HepG2 (cell line): ENCODE measurements around the gene FBH1. TPM values are rescaled to one million over a fixed set of nuclear protein-coding genes. Genes with fewer than 3 reads are reported as not detected.

Experiments used
- ATAC-seq: fragments of 200-7000 bp; cut with Tn5 transposase; 3 replicates; pipeline ENCODE4 v1.9.1; 2020; ENCODE audit warnings: mild to moderate bottlenecking, moderate library complexity
- BruUV-seq: library from RNA; stranded (reverse); fragments of 400-500 nt; replicated peaks from 2 replicates; lab custom pipeline; 2021; lab: Mats Ljungman, UMichigan
- CTCF ChIA-PET: fragments of 300-600 bp; formaldehyde crosslinking; extraction: SDS; loops from one replicate; lab custom pipeline; 2021; ENCODE audit warnings: low total read pairs, inconsistent platforms, low intra/inter-chr PET ratio; lab: Yijun Ruan, JAX
- POLR2A ChIA-PET: fragments of 350-600 bp; sonication (Branson Sonifier 250); formaldehyde crosslinking; loops from one replicate; lab custom pipeline; 2020; ENCODE audit warnings: antibody characterized with exemption, inconsistent platforms; lab: Yijun Ruan, JAX
- DNase-seq: peaks from one replicate; pipeline ENCODE4 v3.0.0-alpha.2; 2015; ENCODE audit warnings: low spot score
- FAIRE-seq: peaks from 3 replicates; lab custom pipeline; 2011; peaks lifted over from hg19 to GRCh38; lab: Jason Lieb, UNC
- H2AFZ ChIP-seq: one replicate; pipeline ENCODE4 v1.6.1; 2011; ENCODE audit warnings: low read length, inconsistent platforms
- H3K27ac ChIP-seq: fragments of 300-600 bp; 3 replicates; pipeline ENCODE4 v1.8.0; 2011; ENCODE audit warnings: mixed run types, mild to moderate bottlenecking, mixed read lengths, low read length, inconsistent platforms; ENCODE audit not compliant: insufficient read depth; ENCODE audit errors: extremely low read length
- H3K27me3 ChIP-seq, 2 experiments: fragments of 200-600 bp in 1 of 2; 2 replicates in 1 of 2; 3 replicates in 1 of 2; pipeline versions ENCODE4 v1.6.0 to v1.8.0; 2011; ENCODE audit warnings: low read length in 2 of 2, mild to moderate bottlenecking in 2 of 2, moderate library complexity in 2 of 2, inconsistent platforms in 1 of 2; ENCODE audit not compliant: insufficient read depth in 2 of 2, control insufficient read depth in 1 of 2
- H3K36me3 ChIP-seq, 2 experiments: fragments of 200-600 bp in 1 of 2; replicated peaks in 1 of 2; 2 replicates in 1 of 2; 3 replicates in 1 of 2; pipeline versions ENCODE4 v1.5.1 to v1.8.0; 2011; ENCODE audit warnings: low read length in 2 of 2, inconsistent platforms in 1 of 2; ENCODE audit not compliant: insufficient read depth in 2 of 2, control insufficient read depth in 1 of 2
- H3K4me1 ChIP-seq: 2 replicates; pipeline ENCODE4 v1.5.1; 2012; ENCODE audit warnings: low read length, inconsistent platforms; ENCODE audit not compliant: insufficient read depth
- H3K4me2 ChIP-seq: 2 replicates; pipeline ENCODE4 v1.6.0; 2011; ENCODE audit warnings: low read depth, low read length, inconsistent platforms
- H3K4me3 ChIP-seq, 3 experiments: fragments of 200-600 bp in 1 of 3; sonication (generic), shearing (Covaris generic) in 1 of 3; replicated peaks in 1 of 3; 2 replicates each; pipeline ENCODE4 v1.5.1; 2011 to 2016; ENCODE audit warnings: low read length in 3 of 3, inconsistent platforms in 2 of 3, low read depth in 2 of 3, mild to moderate bottlenecking in 2 of 3, control low read depth in 1 of 3, mixed read lengths in 1 of 3; ENCODE audit not compliant: insufficient read depth in 1 of 3
- H3K79me2 ChIP-seq: one replicate; pipeline ENCODE4 v1.6.1; 2011; ENCODE audit warnings: low read length, inconsistent platforms; ENCODE audit not compliant: insufficient read depth
- H3K9ac ChIP-seq: 2 replicates; pipeline ENCODE4 v1.6.0; 2011; ENCODE audit warnings: mild to moderate bottlenecking, low read depth, low read length, inconsistent platforms; ENCODE audit not compliant: insufficient read depth
- H3K9me3 ChIP-seq: 2 replicates; pipeline ENCODE4 v1.5.1; 2012; ENCODE audit warnings: mild to moderate bottlenecking, low read length
- H4K20me1 ChIP-seq: 2 replicates; pipeline ENCODE4 v1.6.0; 2011; ENCODE audit warnings: inconsistent platforms, mild to moderate bottlenecking, low read length, moderate library complexity; ENCODE audit not compliant: insufficient read depth
- NFE2L1 ChIP-seq: sonication (generic); formaldehyde crosslinking; IDR thresholded peaks from 2 replicates; pipeline ENCODE4 v1.4.0; 2020; ENCODE audit warnings: missing genetic modification reagents, mild to moderate bottlenecking, borderline replicate concordance
- ZBED4 ChIP-seq: sonication (generic); formaldehyde crosslinking; IDR thresholded peaks from 2 replicates; pipeline ENCODE4 v1.4.0; 2020; ENCODE audit warnings: missing genetic modification reagents, borderline replicate concordance
- ZNF382 ChIP-seq: sonication (generic); formaldehyde crosslinking; IDR thresholded peaks from 2 replicates; pipeline ENCODE4 v1.5.0; 2020; ENCODE audit warnings: missing genetic modification reagents, mild to moderate bottlenecking, borderline replicate concordance
- WGBS: methylation state at CpG from one replicate; pipeline ENCODE4 v1.1.6; 2017; ENCODE audit warnings: low lambda C conversion rate; 5-methylcytosine and 5-hydroxymethylcytosine counted together
- in situ Hi-C: cut with HindIII; loops from 2 replicates; pipeline ENCODE4 v1.10.0; 2017; ENCODE audit warnings: low pct_unique_long_range_greater_than_20kb; ENCODE audit not compliant: extremely low pct_ligation_motif_present
- intact Hi-C: fragments of 100-400 bp; cut with micrococcal nuclease; formaldehyde crosslinking; loops from one replicate; pipeline ENCODE4 v1.10.0; 2022; ENCODE audit not compliant: unreplicated experiment
- polyA plus RNA-seq, 8 experiments: library from polyadenylated mRNA; depleted of rRNA in 3 of 8; stranded (reverse) in 7 of 8; unstranded in 1 of 8; fragments of >200 nt; fragmentation: Illumina TruSeq in 4 of 8; extraction: Trizol in 4 of 8; gene quantifications; 2 replicates each; pipeline versions ENCODE4 v1.2.1 to v1.2.3, GENCODE V29; 2011 to 2016; ENCODE audit warnings: low read depth in 4 of 8, missing spikeins in 1 of 8, mixed read lengths in 1 of 8; ENCODE audit not compliant: insufficient read depth in 1 of 8
- total RNA-seq, 5 experiments: library from RNA; depleted of rRNA; stranded (reverse); fragments of >200 nt; fragmentation: Illumina TruSeq; extraction: Trizol; gene quantifications; 2 replicates each; pipeline ENCODE4 v1.2.3, GENCODE V29; 2016; ENCODE audit warnings: low read depth in 1 of 5
- TF ChIP-seq, protein P1 (sequence below): sonication (generic); formaldehyde crosslinking; IDR thresholded peaks from 2 replicates; pipeline ENCODE4 v1.5.0; 2020; ENCODE audit warnings: missing genetic modification reagents, mild to moderate bottlenecking, borderline replicate concordance

FBH1 gene
- total and polyA plus RNA-seq, 2 of the 13 experiments (the other 11 are each of a cell fraction or from before 2014, with no cell fraction given), result 48.8 to 60.3 TPM

DNA sequence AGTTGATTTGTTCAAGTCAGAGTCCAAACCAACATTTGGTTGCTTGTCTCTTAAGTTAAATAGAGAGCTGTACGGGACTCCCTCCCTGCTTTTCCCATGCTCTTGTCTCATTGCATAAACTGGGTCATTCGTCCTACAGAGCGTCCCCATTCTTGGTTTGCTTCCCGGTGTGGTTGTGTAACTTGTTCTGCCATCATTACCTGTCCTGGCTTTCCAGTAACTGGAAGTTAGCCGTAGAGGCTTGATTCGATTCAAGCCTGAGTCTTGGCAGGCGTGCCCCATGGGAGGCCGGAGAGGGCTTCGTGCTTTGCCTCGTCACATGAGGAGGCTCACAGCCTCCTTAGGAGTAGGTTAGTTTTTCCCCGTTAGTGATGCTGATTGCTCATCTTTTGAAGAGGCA lies 40.2 kb downstream of the FBH1 start:
- peaks cover 19 to 70% of the 10 kb centered on the region in 2 experiments for H3K36me3 ChIP-seq
- intact Hi-C loops, result no loop called here
- H4K20me1 ChIP-seq, result no peaks in the 10 kb centered on the region
- 87% methylated on average over 11 of the region's 11 CpGs for WGBS
- TF ChIP-seq, protein P1, sequence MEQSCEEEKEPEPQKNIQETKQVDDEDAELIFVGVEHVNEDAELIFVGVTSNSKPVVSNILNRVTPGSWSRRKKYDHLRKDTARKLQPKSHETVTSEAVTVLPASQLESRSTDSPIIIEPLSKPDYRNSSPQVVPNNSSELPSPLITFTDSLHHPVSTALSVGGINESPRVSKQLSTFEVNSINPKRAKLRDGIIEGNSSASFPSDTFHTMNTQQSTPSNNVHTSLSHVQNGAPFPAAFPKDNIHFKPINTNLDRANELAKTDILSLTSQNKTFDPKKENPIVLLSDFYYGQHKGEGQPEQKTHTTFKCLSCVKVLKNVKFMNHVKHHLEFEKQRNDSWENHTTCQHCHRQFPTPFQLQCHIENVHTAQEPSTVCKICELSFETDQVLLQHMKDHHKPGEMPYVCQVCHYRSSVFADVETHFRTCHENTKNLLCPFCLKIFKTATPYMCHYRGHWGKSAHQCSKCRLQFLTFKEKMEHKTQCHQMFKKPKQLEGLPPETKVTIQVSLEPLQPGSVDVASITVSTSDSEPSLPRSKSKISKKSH (CRISPR knock-in tag), result no peak
- no peak for TF ChIP-seq ZBED4 (CRISPR knock-in tag)
- no peak for TF ChIP-seq ZNF382 (CRISPR knock-in tag)
- TF ChIP-seq NFE2L1 (CRISPR knock-in tag), result no peak
- TF ChIP-seq, all 625 proteins: peak for 0
- Histone ChIP-seq H3K27me3 (no peaks in the 10 kb centered on the region), H3K27ac (no peak overlapping the region), H3K4me2 (no peak overlapping the region), H2AFZ (no peak overlapping the region), H3K79me2 (no peaks in the 10 kb centered on the region), H3K4me3 (no peak overlapping the region), H3K9ac (no peak overlapping the region), H3K9me3 (no peaks in the 10 kb centered on the region), H3K4me1 (no peaks in the 10 kb centered on the region)
- ATAC-seq (no peak), DNase-seq (no peak), FAIRE-seq (no peak)
- in situ Hi-C loops, result no loop called here
- BruUV-seq, result no TSS peak
- ChIA-PET CTCF (no interaction called here), POLR2A (no interaction called here)
